ENCODE data around the gene HMG20A. TPM values are rescaled to one million over a fixed set of nuclear protein-coding genes. Genes with fewer than 3 reads are reported as not detected.
A peak's percentile ranks its signal among the peaks of the same experiment; 100 is the strongest.

The HMG20A gene
- total RNA-seq, 2 donors from 2014 or later: 15.9 to 51.4 TPM

DNA sequence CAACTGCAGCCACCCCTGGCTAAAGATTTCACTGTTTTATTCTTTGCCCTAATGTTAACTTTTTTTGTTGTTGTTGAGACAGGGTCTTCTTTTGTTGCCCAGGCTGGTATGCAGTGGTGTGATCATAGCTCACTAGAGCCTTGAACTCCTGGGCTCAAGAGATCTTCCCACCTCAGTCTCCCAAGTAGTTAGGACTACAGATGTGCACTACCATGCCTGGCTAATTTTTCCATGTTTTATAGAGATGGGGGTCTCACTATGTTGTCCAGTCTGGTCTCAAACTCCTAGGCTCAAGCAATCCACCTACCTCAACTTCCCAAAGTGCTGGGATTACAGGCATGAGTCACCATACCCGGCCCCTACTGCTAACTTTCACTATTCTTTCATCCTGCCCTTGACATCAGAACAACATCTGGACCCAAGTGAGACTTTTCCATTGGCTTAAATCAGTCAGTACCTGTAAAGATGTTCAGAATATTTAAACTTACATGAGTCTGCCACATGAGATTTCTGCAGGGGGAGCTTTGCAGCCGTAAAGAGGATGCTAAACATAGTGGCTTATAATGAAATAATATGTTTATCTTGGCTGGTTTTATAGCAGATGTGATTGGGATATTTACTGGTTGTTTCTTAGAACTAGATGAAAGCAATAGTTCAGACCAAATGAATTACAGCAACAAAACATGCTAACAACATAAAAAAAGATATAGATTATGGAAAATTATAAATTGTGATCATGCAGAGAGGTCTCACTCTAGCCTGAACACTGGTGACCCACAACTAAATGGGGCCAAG lies 73.6 kb downstream of the HMG20A start:
- 43% methylated on average over 2 of the region's 2 CpGs for whole genome bisulfite sequencing
- intact Hi-C loops (cut with DNase I): no loop called here

DNA sequence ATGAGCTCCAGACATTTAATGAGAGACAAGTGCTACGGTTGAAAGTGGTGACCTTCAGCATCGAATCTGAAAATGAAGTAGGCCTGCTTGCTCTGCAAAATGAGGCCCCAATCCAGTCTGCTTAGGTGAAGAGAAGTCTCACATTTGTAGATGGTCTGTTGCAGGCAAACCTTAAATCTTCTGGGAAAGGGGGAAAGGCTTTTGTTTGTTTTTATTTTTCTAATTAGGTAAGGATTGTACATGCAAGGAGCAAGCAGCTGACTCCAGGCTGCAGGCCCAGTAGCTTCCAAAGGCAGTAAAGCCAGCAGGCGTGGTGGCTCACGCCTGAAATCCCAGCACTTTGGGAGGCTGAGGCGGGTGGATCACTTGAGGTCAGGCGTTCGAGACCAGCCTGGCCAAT lies 74.3 kb downstream of the HMG20A start:
- TF ChIP-seq POLR2A (IDR thresholded peaks at IDR 0.05) (no peak), POLR2AphosphoS5 (IDR thresholded peaks at IDR 0.05) (no peak)
- TF ChIP-seq, protein P1, sequence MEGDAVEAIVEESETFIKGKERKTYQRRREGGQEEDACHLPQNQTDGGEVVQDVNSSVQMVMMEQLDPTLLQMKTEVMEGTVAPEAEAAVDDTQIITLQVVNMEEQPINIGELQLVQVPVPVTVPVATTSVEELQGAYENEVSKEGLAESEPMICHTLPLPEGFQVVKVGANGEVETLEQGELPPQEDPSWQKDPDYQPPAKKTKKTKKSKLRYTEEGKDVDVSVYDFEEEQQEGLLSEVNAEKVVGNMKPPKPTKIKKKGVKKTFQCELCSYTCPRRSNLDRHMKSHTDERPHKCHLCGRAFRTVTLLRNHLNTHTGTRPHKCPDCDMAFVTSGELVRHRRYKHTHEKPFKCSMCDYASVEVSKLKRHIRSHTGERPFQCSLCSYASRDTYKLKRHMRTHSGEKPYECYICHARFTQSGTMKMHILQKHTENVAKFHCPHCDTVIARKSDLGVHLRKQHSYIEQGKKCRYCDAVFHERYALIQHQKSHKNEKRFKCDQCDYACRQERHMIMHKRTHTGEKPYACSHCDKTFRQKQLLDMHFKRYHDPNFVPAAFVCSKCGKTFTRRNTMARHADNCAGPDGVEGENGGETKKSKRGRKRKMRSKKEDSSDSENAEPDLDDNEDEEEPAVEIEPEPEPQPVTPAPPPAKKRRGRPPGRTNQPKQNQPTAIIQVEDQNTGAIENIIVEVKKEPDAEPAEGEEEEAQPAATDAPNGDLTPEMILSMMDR (IDR thresholded peaks at IDR 0.05): no peak
- H3K9me3 ChIP-seq: no peaks in the 10 kb centered on the region
- intact Hi-C loops (cut with DNase I): loop anchor here (5.0 kb wide), 2 partner anchors 47 to 308 kb away; no protein-coding TSS in a partner anchor
- H3K36me3 ChIP-seq: no peaks in the 10 kb centered on the region
- no peak for DNase-seq (ENCODE audit: low spot score)
- no peak overlapping the region for H3K27ac ChIP-seq
- H3K27me3 ChIP-seq (replicated peaks; ENCODE audit: insufficient read depth): no peaks in the 10 kb centered on the region
- WGBS: 83% methylated on average over 7 of the region's 7 CpGs
- H3K4me3 ChIP-seq: no peak overlapping the region
- H3K4me1 ChIP-seq (replicated peaks): peaks cover 13% of the 10 kb centered on the region

More for the DNA sequence above, 73.6 kb downstream of the HMG20A start:
- no peaks in the 10 kb centered on the region for H3K36me3 ChIP-seq
- H3K27me3 ChIP-seq (replicated peaks; ENCODE audit: insufficient read depth): no peaks in the 10 kb centered on the region
- H3K4me1 ChIP-seq (replicated peaks): peaks cover 13% of the 10 kb centered on the region
- TF ChIP-seq, protein P1 (IDR thresholded peaks at IDR 0.05): no peak
- TF ChIP-seq POLR2A (IDR thresholded peaks at IDR 0.05) (no peak), POLR2AphosphoS5 (IDR thresholded peaks at IDR 0.05) (no peak)
- DNase-seq (ENCODE audit: low spot score): no peak
- H3K27ac ChIP-seq: no peak overlapping the region
- no peak overlapping the region for H3K4me3 ChIP-seq
- H3K9me3 ChIP-seq: no peaks in the 10 kb centered on the region

DNA sequence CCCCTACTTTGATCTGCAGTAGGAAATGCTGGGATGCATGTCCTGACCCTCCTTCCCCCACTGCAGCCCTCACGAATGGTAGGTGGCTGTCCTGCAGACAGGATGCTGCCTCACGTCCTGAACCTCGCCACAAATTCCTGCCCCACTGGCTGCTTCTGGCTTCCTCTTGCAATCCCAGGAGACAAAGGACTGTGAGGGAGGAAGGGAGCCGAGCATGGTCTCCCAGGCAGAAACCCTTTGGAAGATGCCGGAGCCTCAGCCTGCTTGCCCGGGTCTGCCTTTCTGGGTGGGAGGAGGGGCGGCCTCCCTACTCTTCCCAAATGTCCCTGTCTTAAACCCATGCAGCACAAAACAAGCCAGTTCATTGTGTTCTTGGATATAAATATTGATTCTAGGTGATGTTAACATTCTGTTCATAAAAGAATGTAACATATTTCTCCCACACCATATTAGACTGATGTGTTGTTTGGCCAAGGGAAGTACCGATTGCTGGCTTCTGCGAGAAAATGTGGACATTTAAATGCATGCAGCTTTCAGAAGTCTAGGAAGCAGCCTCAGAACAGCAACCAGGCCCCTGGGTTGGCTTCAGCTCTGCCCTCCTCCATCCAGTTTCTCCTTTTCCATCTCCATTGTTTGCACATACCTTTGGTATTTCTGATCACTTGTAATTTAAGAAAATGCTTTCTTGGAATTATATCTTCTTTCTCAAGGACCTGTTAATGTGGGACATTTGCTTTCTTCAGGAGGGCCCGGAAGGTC lies 75.3 kb downstream of the HMG20A start:
- intact Hi-C loops (cut with DNase I): loop anchor here (2.0 to 5.0 kb wide), 4 partner anchors 46 to 377 kb away; no protein-coding TSS in a partner anchor
- Histone ChIP-seq H3K4me3 (no peak overlapping the region), H3K36me3 (no peaks in the 10 kb centered on the region), H3K27me3 (replicated peaks; ENCODE audit: insufficient read depth) (no peaks in the 10 kb centered on the region), H3K27ac (peak overlapping the region; percentile 27 to 65), H3K4me1 (replicated peaks) (peaks cover 13% of the 10 kb centered on the region), H3K9me3 (no peaks in the 10 kb centered on the region)
- DNase-seq (ENCODE audit: low spot score): no peak
- 47% methylated on average over 10 of the region's 10 CpGs for WGBS
- TF ChIP-seq, protein P1 (IDR thresholded peaks at IDR 0.05): no peak
- TF ChIP-seq POLR2A (IDR thresholded peaks at IDR 0.05) (no peak), POLR2AphosphoS5 (IDR thresholded peaks at IDR 0.05) (no peak)

DNA sequence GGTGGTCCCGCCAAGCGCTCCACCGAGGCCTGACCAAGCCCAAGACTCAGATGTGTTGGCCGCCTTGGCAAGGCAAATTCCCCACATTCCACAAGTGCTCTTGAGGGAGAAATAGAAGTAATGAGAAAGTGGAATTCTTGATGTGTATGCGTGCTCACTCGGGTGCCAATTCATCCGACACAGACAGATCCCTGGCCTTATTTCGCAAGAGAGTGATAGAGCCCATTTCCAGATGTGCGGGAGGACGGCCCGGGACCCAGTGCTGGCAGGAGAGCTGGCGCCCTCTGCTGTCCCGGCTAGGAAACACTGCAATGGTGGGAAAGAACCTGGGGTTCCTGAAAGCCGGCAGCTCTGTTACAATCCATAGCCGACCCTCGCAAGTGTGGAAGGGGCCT lies 76.0 kb downstream of the HMG20A start:
- Histone ChIP-seq H3K4me1 (replicated peaks) (peaks cover 13% of the 10 kb centered on the region), H3K9me3 (no peaks in the 10 kb centered on the region), H3K27me3 (replicated peaks; ENCODE audit: insufficient read depth) (no peaks in the 10 kb centered on the region), H3K4me3 (no peak overlapping the region), H3K27ac (peak overlapping the region; percentile 27 to 65), H3K36me3 (no peaks in the 10 kb centered on the region)
- WGBS: 14% methylated on average over 16 of the region's 16 CpGs
- TF ChIP-seq, protein P1 (IDR thresholded peaks at IDR 0.05): peak; percentile 70 to 79 (median 76)
- TF ChIP-seq POLR2A (IDR thresholded peaks at IDR 0.05): no peak
- intact Hi-C loops (cut with DNase I): loop anchor here (2.0 to 5.0 kb wide), 4 partner anchors 46 to 378 kb away; no protein-coding TSS in a partner anchor
- peak; percentile 67 for DNase-seq (ENCODE audit: low spot score)

Data from prostate gland (tissue), 2 donors.